Fibroblast of peridontal ligament (primary cell): Measurements from ENCODE around the gene SUGP2.

Experiments
- DNase-seq: peaks from one replicate; pipeline ENCODE4 v3.0.0-alpha.2; 2010; ENCODE audit errors: extremely low read depth

Gene SUGP2

DNA sequence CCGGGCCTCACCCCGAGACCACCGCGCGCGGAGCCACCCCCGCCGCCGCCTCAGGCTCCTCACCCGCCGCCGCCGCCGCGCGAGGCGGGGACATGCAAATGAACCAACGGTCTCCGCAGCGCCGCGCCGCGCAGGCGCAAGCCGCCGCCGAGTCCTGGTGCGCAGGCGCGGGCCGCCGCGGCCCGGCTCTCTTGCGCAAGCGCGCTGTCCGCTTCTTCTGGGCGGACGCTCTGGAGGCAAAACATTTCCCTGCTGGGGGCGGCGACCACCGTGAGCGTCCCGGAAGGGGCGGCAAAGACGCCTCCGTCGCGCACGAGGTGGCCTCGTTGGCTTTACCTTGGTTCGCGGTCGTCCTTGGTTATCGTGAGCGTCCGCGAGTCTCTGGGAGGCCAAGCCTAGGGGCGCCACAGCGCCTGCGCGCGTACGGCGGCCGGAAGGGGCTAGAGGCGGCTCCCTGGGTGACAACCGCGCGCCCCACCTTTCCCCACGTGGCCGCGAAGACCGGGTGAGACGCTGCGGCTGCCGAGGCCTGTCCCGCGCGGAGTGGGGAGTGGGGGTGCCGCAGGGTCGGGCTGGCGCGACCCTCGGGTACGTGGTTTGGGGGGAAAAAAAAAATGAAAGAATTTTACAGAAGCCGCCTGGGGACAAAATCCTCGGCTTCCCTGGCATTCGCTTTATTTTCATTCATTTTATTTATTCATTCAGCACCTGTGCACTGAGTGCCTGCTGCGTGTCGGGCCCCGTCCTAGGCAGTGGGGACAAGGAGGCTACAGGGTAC lies at the start of gene SUGP2, which contains the start of gene ARMC6:
TSS of gene SUGP2 (minus strand) at position 92 of the 778 bp plus-strand sequence. CDS start 2,446 bp downstream, outside the sequence.
TSS of gene ARMC6 (plus strand) at position 178 of the 778 bp plus-strand sequence. CDS start 607 bp downstream, outside the sequence.
- peak; percentile 77 for DNase-seq

DNA sequence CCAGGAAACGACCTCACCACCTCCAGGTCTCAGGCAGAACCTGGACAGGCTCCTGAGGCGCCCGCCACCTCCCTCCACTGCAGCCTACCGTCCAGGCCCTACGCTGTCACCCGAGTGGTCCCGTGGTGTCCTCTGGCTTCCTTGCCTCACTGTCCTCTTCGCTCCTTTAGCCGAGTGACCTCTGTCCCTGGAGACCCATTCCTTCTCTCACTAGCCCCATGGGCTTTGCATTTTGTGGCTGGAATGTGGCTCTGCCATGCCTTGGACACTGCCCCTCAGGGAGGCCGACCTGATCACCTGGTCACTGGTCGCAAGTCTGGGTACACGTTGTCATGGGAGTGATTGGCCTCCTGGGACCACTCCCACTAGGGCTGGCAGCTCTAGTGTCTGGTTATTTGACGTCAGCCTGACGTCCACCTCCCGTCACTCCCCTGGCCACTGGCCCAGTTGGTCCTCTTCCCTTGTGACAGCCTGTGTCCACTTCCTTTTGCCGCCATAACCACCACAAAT lies 48.4 kb upstream of the SUGP2 start:
- DNase-seq: peak; percentile 24

DNA sequence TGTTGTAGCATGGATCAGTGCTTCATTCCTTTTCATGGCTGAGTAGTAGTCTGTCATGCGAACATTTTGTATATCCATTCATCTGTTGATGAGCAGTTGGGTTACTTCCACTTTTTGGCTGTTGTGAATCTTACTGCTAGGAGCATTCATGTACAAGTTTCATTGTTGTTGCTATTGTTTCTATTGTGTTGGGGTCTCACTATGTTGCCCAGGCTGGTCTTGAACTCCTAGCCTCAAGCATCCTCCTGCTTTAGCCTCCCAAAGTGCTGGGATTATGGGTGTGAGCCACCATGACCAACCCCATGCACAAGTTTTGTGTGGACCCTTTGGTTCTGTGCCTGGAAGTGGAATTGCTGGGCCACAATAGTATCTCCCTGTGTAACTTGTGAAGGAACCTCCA lies 46.3 kb upstream of the SUGP2 start:
- no peak for DNase-seq

DNA sequence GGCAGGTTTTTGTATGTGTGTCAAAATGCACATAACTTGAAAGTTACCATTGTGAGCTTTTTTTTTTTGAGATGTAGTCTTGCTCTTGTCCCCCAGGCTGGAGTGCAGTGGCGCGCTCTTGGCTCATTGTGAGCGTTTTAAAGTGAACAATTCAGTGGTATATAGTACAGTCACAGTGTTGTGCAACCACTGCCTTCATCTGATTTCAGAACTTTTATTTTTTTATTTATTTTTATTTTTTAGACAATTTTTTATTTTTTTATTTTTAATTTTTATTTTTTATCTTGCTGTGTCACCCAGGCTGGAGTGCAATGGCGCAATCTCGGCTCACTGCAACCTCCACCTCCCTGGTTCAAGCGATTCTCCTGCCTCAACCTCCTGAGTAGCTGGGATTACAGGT lies 45.5 kb upstream of the SUGP2 start:
- no peak for DNase-seq

DNA sequence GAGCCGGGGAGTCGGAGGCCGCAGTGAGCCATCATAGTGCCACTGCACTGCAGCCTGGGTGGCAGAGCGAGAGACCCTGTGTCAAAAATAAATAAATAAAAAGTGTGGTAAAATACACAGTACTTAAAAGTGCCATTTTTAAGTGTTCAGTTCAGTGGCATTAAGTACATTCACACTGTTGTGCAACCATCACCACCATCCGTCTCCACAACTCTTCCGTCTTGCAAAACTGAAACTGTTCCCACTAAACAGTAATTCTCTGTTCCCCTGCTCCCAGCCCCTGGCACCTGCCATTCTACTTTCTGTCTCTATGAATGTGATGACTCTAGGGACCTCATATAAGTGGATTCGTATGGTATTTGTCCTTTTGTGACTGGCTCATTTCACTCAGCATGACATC lies 43.8 kb upstream of the SUGP2 start:
- DNase-seq: no peak

DNA sequence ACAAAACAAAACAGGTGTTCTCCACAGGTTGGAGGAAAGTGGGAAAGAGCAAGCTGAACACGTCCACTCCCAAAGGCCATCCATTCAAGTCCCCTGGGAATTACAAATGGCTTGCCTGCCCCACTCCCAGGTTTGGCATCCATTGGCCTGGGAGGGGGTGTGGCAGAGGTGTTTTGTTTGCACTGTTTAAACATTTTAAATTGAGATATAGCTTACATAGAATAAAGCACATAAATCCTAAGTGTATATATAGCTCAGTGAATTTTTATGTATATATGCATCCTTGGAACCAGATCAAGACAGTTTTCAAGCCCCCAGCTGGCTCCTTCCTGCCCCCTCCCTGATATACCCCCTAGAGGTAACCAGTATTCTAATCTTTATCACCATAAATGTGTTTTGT lies 43.2 kb upstream of the SUGP2 start:
- DNase-seq: no peak

DNA sequence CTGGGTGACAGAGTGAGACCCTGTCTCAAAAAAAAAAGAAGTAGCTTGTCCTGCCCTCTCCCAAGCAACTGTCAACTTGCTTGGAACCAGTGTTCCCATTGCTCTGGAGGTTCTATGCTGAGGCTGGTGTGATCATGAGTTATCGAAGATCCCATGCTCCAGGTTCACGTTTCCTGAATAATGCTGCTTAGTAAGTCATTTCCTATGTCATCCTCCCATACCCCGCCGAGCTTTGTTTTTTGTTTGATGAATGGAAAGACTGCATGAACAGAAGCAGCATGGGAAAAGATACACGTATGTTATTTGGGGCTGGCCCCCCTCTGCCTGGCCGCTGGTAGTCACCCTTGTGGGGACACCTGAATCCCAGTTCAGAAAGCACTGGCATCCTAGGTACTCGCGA lies 41.8 kb upstream of the SUGP2 start:
- no peak for DNase-seq

DNA sequence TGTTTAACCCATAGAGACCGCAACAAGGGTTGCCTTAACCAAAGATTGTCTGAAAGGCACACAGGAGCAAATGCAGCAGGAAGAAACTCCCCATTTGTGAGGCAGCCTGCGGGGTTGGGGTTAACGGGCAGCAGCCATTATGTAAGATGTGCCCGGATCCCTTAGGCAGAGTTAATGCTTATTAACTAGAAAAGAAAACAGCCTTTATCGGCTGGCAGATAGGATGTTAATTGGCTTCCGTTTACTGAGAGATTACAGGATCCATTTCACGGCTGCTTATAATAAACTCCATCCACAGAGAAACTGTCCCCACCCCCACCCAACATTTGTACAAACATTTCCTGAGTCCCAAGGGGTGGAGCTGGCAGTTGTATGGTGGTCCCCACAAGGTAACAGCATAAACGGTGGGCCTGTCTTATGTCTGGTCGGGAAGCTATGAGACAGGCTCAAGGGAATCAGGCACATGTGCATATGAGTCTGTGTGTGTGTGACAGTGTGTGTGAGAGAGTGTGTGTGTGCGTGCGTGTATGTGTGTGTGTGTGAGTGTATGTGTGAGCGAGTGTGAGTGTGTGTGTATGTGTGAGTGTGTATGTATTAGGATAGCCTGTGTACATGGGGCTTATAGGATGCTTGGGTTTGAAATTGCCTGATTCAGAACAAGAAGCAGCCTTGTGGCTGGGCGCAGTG lies 41.0 kb upstream of the SUGP2 start:
- no peak for DNase-seq

DNA sequence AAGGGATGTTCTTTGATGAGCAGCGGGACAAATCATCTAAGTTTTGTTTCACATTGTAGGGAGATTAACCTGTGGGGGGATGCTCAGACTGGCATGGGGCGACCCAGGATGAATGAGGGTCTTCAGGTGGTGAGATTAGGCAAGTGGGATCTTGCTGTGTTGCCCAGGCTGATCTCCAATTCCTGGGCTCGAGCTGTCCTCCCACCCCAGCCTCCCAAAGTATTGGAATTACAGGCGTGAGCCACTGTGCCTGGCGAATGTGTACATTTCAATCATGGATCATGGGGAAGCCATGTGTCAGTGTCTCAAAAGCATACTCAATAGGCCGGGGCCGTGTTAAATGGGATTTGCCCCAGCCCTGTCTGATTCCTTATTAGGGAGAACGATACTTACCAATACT lies 38.6 kb upstream of the SUGP2 start:
- no peak for DNase-seq

DNA sequence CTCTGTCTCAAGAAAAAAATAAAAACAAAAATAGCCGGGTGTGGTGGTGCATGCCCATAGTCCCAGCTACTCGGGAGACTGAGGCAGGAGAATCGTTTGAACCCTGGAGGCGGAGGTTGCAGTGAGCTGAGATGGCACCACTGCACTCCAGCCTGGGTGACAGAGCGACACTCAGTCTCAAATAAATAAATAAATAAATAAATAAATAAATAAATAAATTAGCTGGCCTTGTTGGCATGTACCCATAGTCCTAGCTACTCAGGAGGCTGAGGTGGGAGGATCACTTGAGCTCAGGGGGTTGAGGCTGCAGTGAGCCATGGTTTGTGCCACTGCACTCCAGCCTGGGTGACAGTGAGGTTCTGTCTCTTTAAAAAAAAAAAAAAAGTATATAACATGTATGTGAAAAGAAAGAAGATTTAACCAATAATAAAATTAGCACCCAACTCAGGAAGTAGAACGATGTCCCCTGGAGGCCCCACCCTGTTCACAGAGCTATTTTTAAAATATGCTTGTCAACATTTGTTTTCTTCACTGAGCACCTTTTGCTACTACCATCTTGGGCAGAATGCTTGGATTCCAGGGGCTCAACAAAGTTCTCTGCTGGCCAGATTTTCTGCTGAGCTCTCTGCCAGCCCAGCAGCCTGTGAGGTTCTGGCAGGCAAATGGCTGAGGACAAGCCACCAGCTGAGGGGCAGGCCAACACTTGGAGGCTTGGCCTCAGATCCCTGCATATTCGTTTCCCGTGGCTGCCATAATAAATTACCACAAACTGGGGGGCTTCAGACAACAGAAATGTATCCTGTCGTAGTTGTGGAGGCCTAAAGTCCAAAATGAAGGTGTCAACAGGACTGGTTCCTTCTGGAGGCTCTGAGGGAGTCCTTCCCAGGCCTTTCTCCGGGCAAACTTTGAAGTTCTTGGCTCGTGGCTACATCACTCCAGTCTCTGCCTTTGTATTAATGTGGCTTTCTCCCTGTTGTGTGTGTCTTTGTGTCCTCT lies 35.6 kb upstream of the SUGP2 start:
- DNase-seq: no peak

DNA sequence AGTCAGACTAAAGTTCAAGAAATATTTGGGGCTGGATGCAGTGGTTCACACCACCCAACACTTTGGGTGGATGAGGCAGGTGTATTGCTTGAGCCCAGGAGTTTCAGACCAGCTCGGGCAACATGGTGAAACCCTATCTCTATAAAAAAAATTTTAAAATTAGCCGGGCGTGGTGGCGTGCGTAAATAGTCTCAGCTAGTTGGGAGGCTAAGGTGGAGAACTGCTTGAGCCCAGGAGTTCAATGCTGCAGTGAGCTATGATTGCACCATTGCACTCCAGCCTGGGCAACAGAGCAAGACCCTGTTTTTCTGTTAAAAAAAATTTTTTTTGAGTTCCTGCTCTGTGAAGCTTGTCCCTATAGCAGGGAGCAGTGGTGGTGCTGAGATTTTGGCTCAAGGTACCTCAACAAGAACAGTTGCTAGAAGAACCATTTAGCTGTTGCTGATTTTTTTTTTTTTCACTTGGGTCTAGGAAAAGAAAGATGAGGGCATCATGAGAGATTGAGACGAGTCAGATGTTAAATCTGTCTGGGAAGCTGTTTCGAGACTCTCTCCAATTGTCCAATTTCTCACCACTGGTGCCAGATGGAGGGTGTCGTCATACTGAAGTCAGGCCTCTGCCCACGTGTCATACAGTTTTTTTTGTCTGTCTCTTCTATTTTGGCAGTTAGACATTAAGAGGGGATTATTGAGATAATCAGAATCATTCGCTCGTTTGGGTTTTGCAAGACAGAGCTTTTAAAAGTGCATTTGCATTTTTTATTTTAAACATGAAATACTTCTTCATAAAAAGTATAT lies 34.2 kb upstream of the SUGP2 start:
- no peak for DNase-seq

DNA sequence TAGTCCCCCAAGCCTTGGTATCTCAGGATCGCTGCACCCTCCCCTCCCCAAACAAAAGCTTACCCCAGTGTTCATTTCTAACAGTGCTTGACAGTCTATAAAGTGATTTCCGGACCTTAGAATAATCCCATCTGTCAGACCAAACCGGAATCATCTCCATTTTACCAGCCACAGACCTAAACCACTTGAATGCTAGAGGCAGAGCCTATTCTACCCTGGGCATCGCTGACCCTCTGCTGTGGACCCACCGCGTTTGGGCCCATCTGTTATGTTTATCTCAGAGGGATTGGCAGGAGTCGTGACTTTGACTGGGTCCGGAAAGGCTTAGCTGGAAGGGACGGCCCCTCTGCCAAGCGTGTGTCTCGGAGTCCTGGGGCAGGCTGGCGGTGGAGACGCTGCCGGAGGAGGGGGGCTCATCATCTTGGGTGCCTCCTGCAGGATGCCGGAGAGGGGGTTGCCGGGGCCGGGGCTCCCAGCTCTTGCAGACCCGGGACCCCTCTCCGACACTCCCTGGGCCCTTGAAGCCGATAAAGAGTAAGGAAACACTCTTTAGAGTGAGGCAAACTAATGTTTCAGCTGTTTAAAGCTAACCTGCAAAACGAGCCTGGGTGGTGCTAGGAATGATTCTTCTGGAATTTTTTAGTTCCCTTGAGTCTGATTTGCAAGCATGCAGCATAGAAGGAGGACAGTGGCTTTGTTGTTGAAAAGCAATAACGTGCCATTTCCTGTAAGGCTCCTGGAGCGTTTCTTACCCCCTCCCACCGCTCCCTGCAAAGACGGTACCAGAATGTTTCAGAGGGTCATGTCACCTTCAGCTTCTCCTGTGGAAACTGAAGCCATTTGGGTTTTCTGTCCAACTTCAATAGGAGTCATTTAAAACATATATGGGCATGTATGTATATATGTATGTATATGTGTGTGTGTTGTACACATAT lies 31.8 kb upstream of the SUGP2 start:
- no peak for DNase-seq

DNA sequence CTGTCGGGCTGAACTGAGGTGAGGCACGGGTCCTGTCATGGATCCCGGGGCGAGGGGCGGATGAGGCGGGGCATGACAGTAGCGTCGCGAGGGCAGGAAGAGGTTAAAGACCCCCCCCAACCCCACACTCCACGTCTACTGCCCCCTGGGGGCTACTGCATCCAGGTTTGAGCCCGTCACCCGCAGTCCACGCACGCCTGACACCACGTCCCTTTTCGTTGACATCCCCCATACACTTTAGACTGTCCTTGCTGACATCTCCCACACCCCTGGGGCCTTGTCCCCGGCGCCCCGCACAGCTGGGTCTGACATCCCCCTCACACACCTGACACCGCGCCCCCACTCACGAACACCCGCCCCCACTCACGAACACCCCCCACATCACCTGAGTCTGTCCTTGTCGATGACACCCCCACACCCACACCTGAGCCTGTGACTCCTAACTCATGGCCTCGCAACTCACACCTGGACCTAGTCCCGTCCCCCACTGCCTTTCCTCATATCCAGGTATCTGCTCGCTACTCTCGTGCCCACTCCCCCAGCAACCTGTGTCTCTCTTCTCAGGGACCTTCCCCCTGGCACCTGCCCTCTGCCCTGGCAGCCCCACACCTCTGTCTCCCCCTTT lies 30.9 kb upstream of the SUGP2 start:
- peak; percentile 32 for DNase-seq

DNA sequence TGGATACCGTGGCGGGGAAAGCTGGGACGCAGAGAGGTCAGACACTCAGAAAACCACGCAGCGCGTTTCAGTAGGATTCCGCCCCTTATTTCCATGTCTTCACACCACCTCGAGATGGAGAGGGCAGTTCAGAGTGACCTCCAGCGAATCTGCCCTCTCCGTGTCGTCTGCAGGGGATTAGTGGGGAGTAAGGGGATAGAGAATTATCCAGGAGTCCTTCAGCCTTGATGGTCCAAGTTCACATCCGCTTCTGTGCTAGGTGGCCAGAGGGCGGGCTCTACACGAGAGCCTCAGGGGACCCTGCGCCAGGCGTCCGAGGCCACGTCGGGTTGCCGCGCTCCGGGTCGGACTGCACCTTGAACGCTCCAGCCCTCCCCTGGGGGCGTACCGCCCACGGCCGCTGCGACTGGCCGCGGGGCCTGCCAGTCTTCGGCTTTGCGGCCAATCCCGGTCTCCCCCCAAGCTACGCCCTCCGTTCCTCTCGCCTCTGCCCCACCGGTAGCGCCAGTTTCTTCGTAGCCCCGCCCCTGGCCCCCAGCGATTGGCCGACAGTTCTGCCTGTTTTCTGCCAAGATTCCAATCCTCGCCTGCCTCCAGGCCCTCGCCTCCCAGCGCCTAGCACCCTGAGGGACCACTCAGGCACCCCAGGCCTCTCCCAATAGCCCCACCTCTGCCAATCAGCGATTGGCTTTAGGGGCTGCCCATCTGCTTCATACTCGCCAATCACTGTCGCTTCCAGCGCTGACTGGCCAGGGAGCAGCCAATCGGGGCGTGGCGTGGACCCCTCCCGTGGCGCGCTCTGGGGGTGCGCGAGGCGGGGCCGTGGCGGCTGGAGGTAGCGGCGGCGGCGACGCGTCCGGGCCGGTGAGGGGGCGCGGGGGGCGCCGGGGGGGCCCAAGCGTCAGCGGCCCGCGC lies 30.1 kb upstream of the SUGP2 start, which contains the start of gene SLC25A42:
TSS of gene SLC25A42 (plus strand) at position 812 of the 915 bp plus-strand sequence. CDS start 32,131 bp downstream, outside the sequence.
- peak; percentile 99 for DNase-seq

DNA sequence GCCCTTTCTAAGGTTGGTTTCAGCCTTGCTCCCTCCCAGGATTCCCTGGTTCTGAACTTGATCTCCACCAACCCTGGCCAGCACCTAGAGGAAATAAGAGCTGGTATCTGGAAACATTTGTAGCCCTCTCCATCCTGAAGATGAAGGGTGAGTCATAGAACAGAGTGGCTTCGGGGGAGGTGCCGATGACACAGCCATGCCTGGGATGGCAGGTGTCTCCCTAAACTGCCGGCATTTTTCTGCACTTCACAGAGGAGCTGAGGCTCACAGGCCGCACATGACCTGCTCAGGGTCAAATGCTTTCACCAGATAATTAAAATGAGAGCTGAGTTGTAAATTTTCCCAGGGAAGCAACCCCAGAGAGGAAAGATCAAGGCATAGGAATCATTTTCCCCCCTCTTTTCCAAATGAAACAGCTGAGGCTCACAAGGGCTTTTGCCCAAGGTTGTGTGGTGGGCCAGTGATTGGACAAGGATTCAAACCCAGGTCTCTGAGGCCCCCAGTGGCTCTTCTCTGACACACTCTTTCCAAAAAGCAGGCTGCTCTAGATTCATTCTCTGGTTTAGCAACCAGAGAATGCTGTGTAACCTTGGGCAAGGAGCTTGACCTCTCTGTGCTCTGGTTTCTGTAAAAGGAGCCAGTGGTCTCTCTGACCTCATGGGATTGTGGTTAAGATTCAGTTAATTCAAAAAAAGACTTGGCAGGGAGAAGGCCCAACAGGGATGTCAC lies 29.3 kb upstream of the SUGP2 start:
- DNase-seq: peak; percentile 35

DNA sequence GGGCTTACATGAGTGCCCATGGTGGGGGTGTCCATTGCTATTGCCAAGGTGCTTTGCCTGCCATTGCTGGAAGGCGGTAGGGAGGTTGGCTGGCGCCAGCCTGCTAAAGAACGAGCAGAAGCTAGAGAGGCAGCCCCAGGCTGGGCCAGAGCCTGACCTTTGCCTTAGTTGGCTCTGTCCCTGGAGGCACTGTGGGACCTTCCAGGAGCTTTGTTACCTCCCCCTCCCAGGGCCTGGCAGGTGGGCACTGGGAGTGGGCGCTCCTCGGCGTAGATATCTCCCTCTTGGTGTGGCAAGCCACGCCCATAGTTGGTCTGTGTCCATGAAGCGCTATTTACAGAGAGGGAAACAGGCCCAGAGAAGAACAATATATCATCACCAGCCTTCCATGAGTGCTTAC lies 28.2 kb upstream of the SUGP2 start:
- DNase-seq: no peak

DNA sequence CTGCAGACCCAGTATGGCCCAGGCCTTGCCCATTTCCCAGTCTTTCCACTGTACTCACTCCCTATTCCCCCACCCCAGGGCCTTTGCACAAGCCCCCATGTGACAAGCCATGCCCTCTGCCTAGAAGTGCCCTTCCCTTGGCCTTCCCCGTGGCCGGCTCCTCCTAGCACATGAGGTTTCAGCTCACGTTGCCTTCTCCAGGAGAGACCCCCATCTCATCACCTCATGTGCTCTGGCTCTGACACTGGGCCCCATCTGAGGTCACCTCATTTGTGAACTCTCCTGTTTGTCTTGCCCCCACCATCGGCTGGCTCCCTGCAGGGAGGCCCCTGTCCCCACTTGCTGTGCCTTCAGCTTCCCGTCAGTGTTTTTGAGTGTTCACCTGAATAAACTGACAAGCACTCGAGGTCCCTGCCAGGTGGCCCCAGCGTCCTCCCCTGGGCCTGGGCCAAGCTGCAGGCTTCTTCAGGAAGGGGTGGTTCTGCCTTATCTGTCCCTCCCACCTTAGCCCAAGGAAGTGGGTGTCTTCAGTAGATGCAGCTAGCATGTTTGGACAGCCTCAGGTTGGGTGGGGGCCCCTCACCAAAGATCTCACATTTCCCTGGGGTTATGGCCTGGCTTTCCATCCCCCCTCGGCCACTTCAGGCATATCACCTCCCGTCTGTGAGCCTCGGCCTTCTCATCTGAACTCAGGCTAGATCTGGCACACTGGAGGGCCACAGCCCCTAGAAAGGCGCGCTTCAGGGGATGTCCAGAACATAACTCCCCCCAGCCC lies 26.7 kb upstream of the SUGP2 start:
- DNase-seq: no peak
